Mucosa of descending colon (tissue), 3 donors: Measurements from ENCODE around the gene KDM1A. TPM values are rescaled to one million over a fixed set of nuclear protein-coding genes. Genes with fewer than 3 reads are reported as not detected.
A peak's percentile ranks its signal among the peaks of the same experiment; 100 is the strongest.

Experiments used
- ATAC-seq: fragments of 200-7000 bp; cut with Tn5 transposase; one replicate; pipeline ENCODE4 v1.9.1; 2020; ENCODE audit warnings: mild to moderate bottlenecking, moderate library complexity
- DNase-seq, 3 donors: peaks; one replicate each; pipeline ENCODE4 v3.0.0-alpha.2; 2020
- H3K36me3 ChIP-seq: fragments of 200-600 bp; one replicate; pipeline ENCODE4 v1.8.0; 2021; ENCODE audit warnings: low read depth, mild to moderate bottlenecking
- H3K4me1 ChIP-seq: fragments of 200-600 bp; one replicate; pipeline ENCODE4 v1.8.0; 2021; ENCODE audit warnings: low read depth, mild to moderate bottlenecking
- H3K4me3 ChIP-seq: fragments of 200-600 bp; one replicate; pipeline ENCODE4 v1.8.0; 2021; ENCODE audit warnings: mild to moderate bottlenecking
- H3K9me3 ChIP-seq: fragments of 200-600 bp; one replicate; pipeline ENCODE4 v1.8.0; 2021; ENCODE audit warnings: mild to moderate bottlenecking
- intact Hi-C, 2 donors: fragments of 100-400 bp; cut with DNase I in 1 of 2; cut with micrococcal nuclease in 1 of 2; formaldehyde crosslinking; loops; one replicate each; pipeline versions ENCODE4 v1.11.0 to v1.11.1; 2022; cut with DNase I, micrococcal nuclease
- total RNA-seq, 3 donors: library from RNA; stranded (reverse); fragmentation: NEBNext Ultra II Directional in 2 of 3; extraction: Animal tissue kit (Norgen Biotek cat#: 25700) in 2 of 3; gene quantifications; one replicate each; pipeline versions ENCODE4 v1.2.1 to v1.2.4, GENCODE V29; 2021 to 2023
- TF ChIP-seq, protein P1 (sequence below): fragments of 200-600 bp; IDR thresholded peaks from one replicate; pipeline ENCODE4 v1.8.0; 2022; ENCODE audit warnings: antibody characterized with exemption, mild to moderate bottlenecking
- donor health status: DM: no; HTN: no; CAD: no; lungs with moderate emphysema.
- donor health status: DM: no; HTN: no; CAD: no.
- donor health status: DM: no; HTN: yes; CAD: no.

KDM1A gene
- total RNA-seq, 3 donors from 2014 or later, result 37.5 to 61.3 (median 49.3) TPM

DNA sequence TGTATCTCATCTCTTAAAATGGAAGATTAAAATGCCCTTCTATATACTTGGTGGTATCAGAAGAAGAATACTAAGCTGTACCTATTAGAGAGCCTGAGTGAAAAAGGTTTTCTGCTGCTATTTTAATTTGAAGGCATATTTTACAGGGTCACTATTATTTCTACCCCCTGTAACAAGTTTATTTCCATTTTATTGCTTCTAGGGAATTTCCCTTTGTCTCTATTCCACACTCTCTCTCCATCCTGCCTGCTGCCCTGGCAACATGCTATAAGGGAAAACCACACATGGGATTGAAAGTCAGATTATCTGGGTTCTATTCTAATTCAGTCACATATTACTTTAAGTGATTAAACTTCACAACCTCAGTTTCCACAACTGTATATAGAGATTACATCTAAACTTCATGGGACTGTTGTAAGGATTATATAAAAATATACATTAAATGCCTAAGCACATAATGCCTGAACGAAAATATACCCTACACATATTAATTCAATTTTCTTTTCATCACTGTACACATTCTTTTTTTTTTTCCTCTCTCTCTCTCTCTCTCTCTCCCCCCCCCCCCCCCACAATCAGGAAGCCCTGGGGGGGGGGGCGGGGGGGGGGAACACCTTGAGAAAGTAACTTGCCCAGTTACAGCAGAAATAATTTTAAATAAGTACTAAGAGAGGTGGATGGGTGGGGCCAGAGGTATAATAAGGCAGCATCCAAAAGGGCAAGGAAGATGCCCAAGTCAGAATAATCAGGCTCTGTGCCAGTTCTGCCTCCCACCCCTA lies 97.8 kb downstream of the KDM1A start:
- no peak for DNase-seq
- H3K9me3 ChIP-seq, result no peaks in the 10 kb centered on the region

DNA sequence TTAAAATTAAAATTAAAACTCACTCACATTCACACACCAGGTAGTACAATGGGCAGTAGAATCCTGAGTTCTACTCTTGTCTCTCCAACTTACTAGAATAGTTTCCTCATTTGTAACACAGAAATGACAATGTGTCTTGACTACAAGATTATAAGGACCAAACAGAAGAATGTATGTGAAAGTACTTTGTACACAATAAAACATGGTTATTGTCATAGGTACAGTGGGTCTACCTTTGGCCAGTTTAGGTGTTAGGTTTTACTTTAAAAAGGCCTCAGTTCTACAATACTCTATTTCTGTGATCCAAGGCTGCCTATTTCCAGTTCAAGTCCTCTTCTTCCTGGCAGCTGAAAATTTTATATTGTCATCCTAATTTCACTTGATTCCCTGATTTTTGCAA lies 99.1 kb downstream of the KDM1A start:
- ATAC-seq (peak; percentile 43), DNase-seq (no peak)
- H3K36me3 ChIP-seq, result no peaks in the 10 kb centered on the region
- H3K9me3 ChIP-seq, result no peaks in the 10 kb centered on the region
- peaks cover 50% of the 10 kb centered on the region for H3K4me1 ChIP-seq
- H3K4me3 ChIP-seq, result no peak overlapping the region
- TF ChIP-seq, protein P1, sequence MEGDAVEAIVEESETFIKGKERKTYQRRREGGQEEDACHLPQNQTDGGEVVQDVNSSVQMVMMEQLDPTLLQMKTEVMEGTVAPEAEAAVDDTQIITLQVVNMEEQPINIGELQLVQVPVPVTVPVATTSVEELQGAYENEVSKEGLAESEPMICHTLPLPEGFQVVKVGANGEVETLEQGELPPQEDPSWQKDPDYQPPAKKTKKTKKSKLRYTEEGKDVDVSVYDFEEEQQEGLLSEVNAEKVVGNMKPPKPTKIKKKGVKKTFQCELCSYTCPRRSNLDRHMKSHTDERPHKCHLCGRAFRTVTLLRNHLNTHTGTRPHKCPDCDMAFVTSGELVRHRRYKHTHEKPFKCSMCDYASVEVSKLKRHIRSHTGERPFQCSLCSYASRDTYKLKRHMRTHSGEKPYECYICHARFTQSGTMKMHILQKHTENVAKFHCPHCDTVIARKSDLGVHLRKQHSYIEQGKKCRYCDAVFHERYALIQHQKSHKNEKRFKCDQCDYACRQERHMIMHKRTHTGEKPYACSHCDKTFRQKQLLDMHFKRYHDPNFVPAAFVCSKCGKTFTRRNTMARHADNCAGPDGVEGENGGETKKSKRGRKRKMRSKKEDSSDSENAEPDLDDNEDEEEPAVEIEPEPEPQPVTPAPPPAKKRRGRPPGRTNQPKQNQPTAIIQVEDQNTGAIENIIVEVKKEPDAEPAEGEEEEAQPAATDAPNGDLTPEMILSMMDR, result no peak
- intact Hi-C loops, result no loop called here

More for the DNA sequence above, 97.8 kb downstream of the KDM1A start:
- Histone ChIP-seq H3K36me3 (no peaks in the 10 kb centered on the region), H3K4me3 (no peak overlapping the region), H3K4me1 (peaks cover 37% of the 10 kb centered on the region)
- no peak for ATAC-seq
- intact Hi-C loops, result no loop called here
- TF ChIP-seq, protein P1, result no peak

DNA sequence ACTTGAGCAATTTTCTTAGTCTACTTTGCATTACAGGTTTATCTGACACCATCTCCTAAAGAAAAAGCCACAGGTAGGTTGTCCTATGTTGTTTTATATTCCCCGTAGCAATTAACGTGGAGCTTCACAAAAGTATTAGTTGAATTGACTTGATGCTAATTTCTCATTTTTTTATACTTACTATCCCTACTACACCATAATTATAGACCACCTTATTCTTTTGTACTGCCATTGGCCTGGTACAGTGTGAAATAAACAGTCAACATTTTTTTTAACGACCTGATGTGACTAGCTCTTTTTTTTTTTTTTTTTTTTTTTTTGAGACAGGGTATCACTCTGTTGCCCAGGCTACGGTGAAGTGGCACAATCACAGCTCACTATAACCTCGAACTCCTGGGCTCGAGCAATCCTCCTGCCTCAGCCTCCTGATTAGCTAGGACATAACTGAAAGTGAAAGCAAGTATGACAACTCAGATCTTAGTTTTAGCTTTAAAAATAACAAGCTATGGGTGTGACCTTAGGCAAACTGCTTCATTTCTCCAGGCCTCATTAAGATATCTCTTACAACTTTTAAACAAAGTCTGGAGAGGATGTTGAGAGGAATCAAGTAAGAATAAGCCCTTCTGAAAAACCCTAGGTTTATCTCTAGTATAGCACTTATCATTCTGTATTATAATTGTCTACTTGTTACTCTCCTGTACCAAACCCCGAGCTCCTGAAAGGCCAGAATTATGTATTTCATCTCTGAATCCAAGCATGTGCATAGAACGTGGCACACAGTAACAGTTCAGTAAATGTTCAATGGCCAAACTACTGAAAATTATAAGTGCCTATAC lies 99.9 kb downstream of the KDM1A start:
- Histone ChIP-seq H3K9me3 (no peaks in the 10 kb centered on the region), H3K36me3 (no peaks in the 10 kb centered on the region), H3K4me1 (peaks cover 57% of the 10 kb centered on the region), H3K4me3 (no peak overlapping the region)
- ATAC-seq (peak; percentile 61), DNase-seq (peak in 1 of 3 donors; percentile 40)
- intact Hi-C loops, result no loop called here
- TF ChIP-seq, protein P1, result no peak

DNA sequence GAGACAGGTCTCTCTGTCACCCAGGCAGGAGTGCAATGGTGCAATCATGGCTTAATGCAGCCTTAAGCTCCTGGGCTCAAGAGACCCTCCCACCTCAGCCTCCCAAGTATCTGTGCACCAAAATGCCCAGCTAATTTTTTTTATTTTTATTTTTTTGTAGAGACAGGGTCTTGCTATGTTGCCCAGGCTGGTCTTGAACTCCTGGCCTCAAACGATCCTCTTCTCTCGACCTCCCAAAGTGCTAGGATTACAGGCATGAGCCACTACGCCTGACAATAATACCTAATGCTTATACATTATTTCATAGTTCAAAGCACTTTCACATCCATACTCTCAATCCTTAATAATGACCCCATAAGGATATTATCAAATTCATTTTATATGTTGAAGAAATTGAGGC lies 101.1 kb downstream of the KDM1A start:
- intact Hi-C loops, result no loop called here
- H3K4me1 ChIP-seq, result peaks cover 61% of the 10 kb centered on the region
- no peak for ATAC-seq
- TF ChIP-seq, protein P1, result no peak
- no peaks in the 10 kb centered on the region for H3K9me3 ChIP-seq
- H3K36me3 ChIP-seq, result no peaks in the 10 kb centered on the region
- H3K4me3 ChIP-seq, result no peak overlapping the region
- no peak for DNase-seq

DNA sequence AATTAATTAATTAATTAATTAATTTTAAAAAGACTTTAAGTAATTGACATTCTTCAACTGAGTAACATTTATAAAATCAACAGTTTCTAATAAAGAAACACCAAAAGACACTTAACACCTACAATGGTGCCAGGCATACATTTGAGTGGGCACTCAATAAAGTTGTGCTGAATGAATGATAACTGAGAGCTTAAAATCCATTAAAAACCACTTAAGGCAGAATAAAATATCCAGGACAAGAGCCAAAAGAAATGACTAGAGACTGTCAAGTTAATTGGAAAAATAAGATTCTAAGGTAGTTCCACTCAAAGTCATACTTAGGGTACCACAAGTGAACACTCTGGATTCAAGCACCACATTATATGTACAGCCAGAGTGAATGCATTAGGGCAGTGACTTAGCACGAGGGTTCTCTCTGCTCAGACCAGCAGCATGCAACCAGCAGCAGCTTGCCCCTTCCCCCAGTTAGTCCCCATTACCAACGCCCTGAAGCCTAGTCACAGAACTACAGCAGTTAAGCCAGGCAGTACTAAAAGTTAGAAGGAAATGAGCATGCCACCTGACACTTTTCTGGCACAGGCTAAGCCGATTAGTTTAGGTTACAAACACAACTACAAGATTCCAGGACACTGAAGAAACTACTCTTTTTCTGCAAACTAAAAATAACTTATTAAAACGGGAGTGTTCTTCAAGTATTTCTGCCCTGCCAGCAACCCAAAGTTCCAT lies 102.9 kb downstream of the KDM1A start:
- DNase-seq (peak in 2 of 3 donors; percentile 37 to 71), ATAC-seq (peak; percentile 76)
- H3K9me3 ChIP-seq, result no peaks in the 10 kb centered on the region
- TF ChIP-seq, protein P1, result no peak
- H3K36me3 ChIP-seq, result no peaks in the 10 kb centered on the region
- H3K4me1 ChIP-seq, result peaks cover 57% of the 10 kb centered on the region
- intact Hi-C loops, result no loop called here
- H3K4me3 ChIP-seq, result no peak overlapping the region
